IPS DF 19.7 (cell line): ENCODE data around the gene USHBP1.
A peak's percentile ranks its signal among the peaks of the same experiment; 100 is the strongest.

ENCODE experiments used
- DNase-seq: peaks from one replicate; pipeline ENCODE4 v3.0.0-alpha.2; 2013; ENCODE audit warnings: low read depth, low spot score

The USHBP1 gene

GRCh38 chr19:17240062-17240752 lies 24.3 kb downstream of the USHBP1 start:
- no peak for DNase-seq

GRCh38 chr19:17237747-17238706 lies 26.5 kb downstream of the USHBP1 start:
- no peak for DNase-seq

GRCh38 chr19:17236811-17237543 lies 27.6 kb downstream of the USHBP1 start:
- DNase-seq = no peak

GRCh38 chr19:17235971-17236777 lies 28.4 kb downstream of the USHBP1 start:
- no peak for DNase-seq

- no peak for DNase-seq
Observed at GRCh38 chr19:17235300-17235970, 29.1 kb downstream of the USHBP1 start.

GRCh38 chr19:17234911-17235299 lies 29.6 kb downstream of the USHBP1 start:
- DNase-seq = no peak

- DNase-seq = no peak
Observed at GRCh38 chr19:17232258-17232657, 32.3 kb downstream of the USHBP1 start.

DNA sequence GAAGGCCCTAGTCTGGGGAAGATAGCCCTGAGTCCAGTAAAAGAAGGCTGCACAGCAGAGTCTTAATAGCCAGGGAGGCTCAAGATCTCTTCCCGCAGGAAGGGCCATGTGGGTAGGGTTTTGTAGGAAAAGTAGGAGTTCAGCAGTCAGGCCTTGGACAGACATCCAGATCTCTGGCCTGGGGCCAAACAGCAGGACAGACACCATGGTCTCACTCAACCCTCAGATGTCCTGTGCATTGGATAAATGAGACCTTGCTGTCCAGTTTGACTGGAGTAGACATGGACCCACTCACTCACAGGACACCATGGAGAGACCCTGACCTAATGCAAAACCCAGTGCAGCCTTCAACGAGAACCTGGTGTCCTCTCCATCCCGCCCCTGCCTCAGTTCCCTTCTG lies 34.7 kb downstream of the USHBP1 start:
- no peak for DNase-seq

DNA sequence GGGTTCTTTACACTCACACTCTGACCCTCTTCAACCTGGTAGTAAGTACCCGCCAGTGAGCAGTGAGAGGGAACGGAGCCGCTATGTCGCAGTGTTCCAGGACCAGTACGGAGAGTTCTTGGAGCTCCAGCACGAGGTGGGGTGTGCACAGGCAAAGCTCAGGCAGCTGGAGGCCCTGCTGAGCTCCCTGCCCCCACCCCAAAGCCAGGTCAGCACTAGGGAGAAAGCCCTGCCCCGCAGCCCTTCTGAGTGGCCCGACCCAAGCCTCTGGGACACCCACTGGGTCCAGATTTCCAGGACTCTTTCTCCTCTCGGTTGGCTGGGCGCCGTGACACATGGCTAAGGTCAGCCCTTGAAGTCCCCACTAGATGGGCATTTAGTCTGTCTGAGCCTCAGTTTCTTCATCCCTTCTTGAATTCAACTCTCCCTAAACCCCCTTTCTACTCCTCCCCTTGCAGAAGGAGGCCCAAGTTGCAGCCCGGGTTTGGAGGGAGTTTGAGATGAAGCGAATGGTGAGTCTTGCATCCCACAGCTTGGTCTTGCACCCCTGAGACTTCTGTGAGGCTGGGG lies 36.7 kb downstream of the USHBP1 start:
- DNase-seq = no peak

GRCh38 chr19:17226002-17226933 lies 38.3 kb downstream of the USHBP1 start, which contains the start of gene OCEL1:
Gene OCEL1 (plus strand): TSS chr19:17226226. CDS start chr19:17226248, 22 bp downstream.
- DNase-seq = peak; percentile 90

DNA sequence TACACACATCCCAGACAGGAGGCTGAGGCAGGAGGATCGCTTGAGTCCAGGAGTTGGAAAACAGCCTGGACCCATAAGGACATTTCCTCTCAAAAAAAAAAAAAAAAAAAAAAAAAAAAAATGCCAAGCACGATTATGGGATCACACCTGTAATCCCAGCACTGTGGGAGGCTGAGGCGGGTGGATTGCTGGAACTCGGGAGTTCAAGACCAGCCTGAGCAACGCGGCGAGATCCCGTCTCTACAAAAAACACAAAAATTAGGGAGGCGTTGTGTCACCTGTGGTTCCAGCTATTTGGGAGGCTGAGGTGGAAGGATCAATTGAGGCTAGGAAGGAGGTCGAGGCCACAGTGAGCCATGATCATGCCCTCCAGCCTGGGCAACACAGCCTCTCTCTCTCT lies 39.5 kb downstream of the USHBP1 start:
- no peak for DNase-seq

- no peak for DNase-seq
Observed at GRCh38 chr19:17220207-17220758, 44.3 kb downstream of the USHBP1 start.

DNA sequence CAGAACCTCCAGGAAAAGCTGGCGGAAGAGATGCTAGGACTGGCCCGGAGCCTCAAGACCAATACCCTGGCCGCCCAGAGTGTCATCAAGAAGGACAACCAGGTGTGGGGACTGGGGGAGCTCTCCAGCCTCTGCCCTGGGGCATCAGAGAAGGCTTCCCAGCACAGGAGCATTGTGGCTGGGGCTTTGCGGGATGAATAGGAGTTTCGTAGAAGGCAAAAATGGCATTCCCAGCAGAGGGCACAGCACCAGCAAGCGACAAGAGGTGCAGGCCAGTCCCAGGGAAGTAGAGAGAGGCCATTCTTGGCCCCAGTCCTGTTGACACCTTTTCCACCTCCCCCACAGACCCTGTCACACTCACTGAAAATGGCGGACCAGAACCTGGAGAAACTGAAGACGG lies 45.3 kb downstream of the USHBP1 start:
- no peak for DNase-seq

DNA sequence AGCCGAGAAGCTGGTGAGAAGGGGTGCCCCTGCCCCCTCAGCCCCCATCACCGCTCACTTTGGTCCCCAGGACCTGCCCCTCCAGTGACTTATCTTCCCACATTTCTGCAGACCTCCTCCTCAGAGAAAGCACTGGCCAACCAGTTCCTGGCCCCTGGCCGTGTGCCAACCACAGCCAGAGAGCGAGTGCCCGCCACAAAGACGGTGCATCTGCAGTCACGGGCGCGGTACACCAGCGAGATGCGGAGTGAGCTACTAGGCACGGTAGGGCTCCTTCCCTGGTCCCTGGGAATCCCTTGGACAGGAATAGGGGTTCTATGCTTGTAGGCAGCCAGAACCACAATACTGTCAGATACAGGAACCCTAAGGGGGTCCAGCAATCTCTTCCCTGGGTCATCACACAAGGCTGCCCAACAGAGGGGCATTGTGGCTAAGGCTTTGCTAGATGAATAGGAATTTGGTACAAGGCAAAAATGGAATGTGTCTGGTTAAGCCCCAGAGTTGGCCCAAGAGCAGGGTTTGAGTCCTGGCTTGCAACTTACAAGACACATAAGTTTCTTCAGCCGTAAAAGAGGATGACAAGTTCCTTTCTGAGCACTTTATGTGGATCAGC lies 48.4 kb downstream of the USHBP1 start:
- no peak for DNase-seq

GRCh38 chr19:17215127-17215971 lies 49.2 kb downstream of the USHBP1 start, which contains the start of gene USE1:
Gene USE1 (plus strand): TSS chr19:17215357. CDS start chr19:17215406, 49 bp downstream.
- peak; percentile 70 for DNase-seq

- DNase-seq = no peak
Observed at GRCh38 chr19:17214508-17215126, 49.9 kb downstream of the USHBP1 start.

- no peak for DNase-seq
Observed at GRCh38 chr19:17213334-17213733, 51.2 kb downstream of the USHBP1 start.
